SW480 (cell line): Measurements from ENCODE around the gene TLK2.
A peak's percentile ranks its signal among the peaks of the same experiment; 100 is the strongest.

Source experiments
- DNase-seq: peaks from one replicate; pipeline ENCODE4 v3.0.0-alpha.2; 2016; ENCODE audit warnings: low spot score

Gene TLK2

DNA sequence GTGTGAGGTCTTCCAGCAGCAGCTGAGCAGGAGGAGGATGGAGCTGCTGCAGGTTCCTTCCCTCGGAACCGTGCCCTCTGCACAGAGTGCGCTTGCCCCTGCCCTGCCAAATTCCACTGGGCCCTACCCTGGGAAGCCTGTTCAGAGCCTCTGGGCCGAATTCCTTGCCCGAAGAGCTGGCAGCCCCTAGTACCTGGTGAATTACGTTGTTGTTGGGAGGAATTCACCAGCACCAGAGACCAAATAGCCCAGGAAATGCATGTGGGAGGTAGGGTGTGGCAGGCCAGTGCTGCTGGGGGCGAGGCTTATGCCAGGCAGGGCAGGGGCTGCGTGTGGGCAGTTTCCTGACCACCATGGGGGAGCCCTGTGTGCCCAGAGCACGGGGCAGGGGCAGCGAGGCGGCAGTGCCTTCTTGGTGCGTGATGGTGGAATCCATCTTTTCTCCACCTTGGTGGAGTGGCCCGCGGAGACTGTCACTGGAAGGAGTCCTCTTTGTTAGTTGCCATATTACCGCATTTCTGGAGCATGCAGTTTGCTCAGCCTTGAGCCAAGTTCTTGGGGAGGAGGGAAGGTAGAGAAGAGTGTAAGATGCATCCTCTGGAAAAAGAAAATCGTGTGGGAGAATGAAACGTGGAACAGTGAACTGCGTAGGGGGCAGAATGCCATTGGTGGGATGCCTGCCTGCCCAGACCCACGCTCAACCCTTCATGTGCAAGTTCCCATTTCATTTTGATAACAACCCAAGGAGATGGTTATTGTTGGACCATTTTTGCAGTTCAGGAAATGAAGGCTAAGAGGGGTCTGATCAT, 151.1 kb downstream of the TLK2 start:
- no peak for DNase-seq

DNA sequence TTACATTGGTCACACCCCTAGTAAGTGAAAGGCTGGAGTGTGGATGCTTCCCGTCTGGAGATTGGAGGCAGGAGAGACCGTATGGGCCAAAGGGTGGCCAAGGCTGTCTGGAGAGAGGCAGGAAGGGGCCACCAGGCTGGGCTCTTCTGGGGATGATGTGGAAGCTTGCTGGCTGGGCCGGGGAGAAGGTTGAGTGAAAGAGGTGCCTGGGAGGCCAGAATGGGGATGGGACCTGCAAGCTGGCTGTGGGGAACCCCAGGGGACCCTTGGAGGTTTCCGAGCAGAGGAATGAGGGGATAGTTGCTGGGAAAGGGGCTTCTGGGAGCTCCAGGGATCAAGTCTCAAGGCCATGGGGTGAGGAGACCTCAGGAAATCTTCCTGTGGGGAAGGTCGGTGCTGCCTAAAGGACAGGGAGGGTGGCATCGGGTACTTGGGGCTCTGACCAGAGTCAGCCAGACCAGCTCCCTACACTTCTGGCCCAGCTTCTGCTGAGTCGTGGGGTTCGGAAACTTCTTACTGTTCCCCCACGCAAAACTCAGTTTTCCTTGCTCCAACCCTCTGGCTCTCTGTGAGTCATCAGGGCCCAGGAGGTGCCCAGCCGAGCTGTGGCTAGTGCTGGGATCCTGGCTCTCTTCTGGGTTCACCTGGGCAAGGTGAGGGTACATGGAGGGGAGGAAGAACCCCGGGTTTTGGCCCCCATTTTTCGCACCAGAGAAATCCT, 151.9 kb downstream of the TLK2 start:
- DNase-seq: no peak

DNA sequence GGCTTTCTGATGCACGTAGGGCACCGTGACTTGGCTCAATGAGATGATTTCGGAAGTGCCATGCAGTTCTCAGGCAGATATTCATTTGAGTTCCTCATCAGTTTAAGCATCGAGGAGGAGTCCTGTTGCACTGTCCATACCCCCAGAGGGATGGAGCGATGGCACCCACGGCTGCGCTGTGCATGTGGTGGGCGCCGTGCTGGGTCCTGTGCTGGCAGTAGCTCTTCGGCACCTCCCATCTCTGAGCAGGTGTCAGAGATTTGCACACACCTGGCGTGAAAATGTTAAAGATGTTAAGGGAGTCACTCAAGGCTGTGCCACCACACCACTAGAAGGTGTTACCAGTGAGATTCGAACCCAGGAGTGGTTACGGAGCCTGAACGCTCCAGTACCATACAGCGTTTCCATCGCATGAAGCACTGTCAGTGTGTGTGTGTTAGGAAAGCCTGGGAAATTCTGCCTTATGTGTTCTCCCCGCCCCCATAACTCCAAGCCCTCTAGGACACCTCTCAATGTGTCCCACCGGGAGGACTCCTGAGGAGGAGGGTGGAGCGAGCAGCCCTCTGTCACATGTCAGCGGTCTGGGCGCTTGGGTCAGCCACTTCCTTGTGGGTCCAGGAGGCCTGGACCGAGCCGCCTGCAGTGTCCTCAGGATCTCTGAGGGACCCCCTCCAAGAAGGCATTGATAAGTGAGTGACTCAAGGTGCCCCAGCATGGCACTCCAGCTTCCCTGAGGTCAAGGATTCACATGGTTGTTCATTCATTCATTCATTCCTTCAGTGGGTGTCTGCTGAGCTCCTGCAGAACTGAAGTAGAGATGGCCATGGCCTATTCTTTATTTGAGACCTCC, 152.7 kb downstream of the TLK2 start:
- DNase-seq: no peak

DNA sequence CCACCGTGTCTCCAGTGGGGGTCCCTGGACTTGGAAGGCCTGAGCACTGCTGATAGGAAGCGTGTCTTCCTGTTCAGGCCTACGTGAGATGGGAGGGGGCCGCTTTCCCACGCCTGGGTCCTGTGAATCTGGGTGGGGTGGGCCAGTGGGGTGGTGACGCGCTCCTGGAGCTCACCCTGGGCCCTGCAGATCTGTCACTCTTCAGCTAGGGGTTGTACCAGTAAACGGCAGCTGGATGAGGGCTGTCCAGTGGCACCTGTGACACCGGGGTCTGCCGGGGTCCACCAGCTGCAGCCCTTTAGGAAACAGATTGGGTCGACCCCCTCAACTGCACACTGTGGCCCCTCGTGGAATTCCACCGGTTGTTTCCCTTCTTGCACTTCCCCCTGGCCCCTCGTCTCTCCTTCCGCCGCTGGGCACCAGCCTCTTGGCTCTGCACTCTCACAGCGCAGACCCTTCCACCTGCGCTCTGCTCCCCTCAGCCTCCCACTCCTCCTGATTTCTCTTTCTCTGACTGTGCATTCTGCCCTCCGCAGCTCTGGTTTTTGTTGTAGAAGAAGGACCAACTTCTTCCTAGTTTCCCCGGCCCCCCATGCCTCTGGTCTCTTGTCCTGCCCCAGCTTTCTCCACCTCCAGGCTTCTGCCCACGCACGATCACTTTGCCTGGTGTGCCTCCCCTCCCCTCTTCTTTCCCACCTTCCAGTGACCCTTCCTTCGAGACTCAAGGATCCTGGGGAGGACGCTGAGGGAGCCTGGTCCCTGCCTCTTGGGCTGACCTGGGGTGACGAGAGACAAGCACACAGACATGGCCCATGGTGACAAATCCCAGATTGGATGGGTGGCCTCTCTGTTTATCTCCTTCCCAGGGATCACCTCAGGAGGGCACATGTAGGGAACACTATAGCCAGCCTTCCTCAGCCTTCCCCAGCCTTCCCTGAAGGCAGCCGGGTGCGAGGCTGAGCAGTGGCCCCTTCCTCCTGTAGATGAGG, 153.6 kb downstream of the TLK2 start:
- DNase-seq: no peak

DNA sequence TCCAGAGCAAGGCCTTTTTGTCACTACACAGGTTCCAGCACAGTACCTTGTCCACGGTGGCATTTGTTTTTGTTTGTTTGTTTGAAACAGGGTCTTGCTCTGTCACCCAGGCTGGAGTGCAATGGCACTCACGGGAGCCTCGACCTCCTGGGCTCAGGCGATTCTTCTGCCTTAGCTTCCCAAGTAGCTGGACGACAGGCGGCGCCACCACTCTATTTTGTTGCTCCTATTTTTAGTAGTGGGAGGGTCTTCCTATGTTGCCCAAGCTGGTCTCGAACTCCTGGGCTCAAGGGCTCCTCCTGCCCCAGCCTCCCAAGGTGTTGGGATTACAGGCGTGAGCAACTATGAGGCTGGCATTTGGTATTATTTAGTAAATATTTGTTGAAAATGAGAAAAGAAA, 159.2 kb downstream of the TLK2 start:
- no peak for DNase-seq

DNA sequence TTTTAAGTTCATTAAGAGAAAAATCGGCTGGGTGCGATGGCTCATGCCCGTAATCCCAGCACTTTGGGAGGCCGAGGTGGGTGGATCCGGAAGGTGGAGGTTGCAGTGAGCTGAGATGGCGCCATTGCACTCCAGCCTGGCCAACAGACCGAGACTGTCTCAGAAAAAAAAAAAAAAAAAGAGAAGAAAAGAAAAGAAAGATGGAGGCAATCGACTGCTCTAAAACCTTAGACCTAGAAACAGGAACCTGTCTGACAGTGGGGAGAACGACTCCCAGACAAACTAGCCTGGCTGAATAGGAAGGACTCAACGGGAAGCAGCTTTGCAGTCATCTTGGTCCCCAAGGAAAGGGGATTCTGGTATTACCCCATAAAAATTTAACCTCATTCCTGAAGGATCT, 162.5 kb downstream of the TLK2 start:
- no peak for DNase-seq

DNA sequence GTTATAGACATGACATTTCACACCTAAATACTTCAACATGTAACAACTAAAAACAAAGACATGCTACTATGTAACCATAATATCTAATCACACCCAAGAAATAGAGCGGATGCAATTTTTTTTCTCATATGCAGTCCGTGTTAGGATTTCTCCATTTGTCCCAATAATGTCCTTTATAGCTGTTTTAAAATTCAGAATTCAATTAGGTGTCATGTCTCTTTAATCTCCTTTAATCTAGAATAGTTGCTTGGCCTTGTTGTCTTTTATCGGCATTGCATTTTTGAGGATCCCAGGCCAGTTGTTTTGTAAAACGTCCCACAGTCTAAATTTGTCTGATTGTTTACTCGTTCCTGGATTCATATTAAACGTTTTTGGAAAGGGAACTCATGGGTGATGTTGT, 163.3 kb downstream of the TLK2 start:
- DNase-seq: no peak

DNA sequence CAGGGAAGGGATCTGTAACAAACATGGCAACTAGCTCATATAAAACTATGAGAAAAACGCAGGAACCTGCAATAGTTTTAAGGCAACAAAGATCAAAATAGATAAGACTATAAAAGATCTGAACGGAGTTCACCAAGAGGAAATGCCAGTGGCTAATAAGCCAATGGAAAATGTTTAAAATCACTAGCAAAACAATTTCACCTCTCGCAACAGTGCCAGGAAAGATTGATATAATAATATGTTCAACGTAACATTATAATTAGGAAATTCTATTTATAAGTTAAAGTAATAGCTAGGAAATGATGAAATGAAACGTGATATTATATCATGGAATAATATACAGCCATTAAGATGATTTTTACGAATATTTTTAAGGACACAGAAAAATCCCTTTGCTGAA, 164.9 kb downstream of the TLK2 start:
- DNase-seq: no peak

DNA sequence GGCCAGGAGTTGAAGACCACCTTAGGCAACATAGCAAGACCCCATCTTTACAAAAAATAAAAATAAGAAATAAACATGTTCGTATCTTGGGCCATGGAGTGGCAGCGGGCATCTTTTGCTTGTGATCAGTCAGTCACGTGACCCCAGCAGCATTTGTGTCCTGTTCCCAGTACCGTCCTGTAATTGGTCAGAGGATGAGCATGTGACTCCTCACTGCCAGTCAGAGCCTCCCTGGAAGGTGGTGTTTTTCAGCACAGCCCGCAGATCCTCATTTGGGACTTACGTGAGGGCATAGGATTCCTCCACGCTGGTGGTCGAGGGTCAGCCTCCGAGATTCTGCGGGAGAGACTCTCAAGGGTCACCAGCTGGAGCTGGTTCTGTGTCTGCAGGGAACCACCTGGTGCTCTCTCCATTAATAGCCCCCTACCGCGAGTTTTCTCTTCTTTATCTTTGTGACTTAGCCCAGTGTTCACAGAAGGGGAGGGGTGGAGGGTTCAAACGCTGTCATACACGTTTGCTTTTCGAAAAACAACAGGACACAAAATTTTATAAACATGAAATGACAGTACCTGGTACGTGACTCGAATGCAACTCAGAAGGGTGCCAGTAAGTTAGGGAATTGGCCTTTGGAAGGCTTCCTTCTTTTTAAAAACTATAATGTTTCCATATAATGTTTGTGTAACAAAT, 166.0 kb downstream of the TLK2 start:
- DNase-seq: no peak

DNA sequence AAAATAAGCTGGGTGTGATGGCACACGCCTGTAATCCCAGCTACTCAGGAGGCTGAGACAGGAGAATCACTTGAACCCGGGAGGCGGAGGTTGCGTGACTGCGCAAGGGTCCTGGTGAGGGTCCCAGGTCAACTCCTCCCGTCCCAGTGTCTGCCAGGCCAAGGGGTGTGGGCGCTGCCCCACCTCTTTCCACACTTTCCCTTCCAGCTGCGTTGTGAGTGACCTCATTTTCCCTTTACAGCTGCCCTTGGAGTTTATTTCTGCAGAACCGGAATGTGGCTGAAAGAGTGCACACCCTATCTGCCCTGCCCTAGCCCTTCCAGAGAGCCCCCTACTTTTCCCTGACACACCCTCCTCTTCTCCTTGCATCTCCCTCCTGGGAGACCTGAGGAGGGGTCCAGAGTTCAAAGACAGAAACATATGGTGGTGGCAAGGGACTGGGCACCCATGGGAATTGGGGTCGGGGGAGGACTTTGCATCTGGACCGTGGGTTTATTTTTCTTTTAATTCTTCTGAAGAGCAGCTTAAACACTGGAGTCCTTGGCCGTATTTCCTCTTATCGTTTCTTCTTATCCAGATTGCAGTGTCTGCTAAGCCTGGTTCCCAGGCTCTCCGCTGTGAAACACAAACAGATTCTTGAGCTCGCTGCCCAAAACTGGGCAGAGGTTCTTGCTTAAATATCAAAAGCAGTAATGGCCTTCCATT, 169.8 kb downstream of the TLK2 start:
- DNase-seq: no peak

DNA sequence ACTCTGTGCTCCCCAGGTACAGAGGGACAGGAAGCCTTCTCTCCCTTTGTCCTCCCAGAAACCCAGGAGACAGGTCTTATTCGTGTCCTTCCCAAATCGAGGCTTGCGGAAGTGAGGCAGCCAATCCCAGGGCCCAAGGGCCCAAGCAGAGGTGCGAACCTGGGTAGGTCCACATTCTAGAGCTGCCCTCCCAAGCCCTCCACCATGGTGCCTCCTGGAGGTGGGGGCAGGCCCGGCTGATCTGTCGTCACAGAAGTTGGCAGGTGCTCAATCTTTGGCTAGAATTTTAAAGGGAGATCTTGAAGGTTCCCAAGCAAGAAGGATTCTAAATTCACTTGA, 170.3 kb downstream of the TLK2 start:
- no peak for DNase-seq

DNA sequence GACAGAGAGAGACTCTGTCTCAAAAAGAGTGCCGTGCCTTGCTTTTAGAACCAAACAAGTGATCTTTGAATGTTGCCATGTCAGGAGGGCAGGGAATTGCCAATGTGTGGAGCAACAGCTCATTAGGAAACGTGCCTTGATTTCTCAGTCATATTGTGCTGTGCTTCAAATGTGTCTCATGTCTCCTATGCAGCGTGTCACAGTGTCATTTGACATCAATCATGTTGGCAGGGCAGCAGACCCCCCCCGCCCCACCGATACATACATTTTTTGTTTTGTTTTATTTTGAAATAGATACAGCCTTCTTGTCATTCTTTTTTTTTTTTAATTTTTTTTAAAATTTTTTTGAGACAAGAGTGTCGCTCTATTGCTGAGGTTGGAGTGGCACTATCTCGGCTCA, 170.9 kb downstream of the TLK2 start:
- no peak for DNase-seq

DNA sequence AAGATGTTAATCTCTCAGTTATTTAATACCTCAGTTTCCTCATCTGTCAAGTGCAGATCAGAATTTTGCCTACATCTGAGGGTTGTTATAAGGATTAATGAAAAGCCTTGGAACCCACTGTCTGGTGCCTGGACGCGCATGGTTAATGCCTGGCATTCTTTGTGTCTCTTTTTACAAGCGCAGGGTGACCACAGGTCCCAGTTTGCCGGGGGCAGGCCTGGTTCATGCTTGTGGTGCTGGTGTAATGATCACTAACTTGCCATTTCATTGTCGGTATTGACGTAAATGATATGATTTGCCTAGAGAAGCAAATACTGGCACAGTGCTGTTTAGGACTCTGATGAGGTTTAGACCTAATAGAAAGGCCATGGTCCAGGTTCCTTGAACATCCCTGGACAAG, 172.0 kb downstream of the TLK2 start:
- no peak for DNase-seq

DNA sequence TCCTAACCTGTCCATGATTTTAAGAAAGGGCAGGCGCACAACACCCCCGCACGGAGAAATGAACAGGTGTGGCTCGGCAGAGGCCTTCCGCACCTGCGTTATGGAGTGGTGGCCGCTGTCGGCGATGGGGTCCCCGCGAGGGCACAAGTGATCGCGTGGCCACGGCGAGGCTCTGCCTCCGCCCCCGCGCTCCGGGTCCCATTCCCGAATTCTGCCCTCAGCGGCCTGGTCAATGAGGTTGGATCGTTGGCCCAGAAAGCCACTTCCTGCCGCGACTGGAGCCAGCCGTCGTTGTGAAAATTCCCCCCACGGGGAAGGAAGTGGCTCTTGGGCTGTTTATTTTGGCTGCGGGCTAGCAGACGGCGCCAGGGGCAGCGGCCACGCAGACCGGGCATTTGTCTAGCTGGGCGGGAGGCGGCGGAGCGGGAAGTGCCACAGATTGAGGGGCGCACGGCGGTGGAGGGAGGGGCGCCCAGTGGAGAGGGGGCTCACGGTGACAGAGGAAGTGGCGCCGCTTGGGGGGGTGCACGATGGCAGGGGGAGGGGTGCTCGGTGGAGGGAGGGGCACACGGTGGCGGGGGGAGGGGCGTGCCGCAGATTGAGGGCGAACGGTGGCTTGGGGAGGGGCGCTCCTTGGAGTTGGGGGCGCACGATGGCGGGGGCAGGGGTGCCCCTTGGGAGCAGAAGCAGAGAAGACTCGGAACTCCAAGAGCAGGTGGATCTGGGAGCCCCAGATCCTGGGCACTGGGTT, 173.8 kb downstream of the TLK2 start:
- DNase-seq: peak; percentile 68

DNA sequence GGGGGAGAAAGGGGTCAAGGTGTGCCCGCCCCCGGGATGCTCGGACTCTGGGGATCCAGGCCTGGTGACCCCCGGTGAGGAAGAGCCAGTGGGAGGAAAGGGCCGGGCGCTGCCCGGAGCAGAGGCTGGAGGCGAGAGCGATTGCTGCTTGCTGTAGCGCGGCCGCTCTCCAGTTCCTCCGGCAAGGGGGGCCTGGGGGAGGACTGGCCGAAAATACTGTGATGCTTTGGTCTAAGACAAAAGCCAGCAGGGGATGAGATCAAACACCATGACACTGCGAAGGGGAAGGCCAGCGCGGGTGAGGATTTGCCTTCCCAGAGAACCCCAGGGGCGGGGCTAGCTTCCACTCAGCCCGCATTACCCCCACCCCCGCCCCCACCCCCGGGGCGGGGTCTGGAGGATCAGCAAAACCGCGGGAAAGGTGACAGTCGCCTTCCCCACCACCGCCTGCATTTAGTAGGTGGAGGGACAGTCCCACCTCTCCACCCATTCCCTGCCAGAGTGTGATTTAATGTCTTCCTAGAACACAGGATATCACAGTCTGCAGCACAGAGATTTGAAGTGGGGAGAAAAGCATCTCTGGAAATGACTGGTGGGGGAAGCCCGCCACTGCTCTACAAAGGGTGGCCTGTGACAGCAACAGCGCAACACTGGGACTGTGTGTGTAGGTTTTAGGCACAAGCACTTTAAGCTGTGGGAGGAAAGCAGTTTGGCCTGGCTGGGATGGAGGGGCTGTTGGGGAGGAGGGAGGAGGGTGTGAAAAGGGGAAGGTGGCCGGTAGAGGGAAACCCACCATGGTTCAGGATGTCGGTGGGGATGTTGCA, 174.6 kb downstream of the TLK2 start:
- peak; percentile 83 for DNase-seq

DNA sequence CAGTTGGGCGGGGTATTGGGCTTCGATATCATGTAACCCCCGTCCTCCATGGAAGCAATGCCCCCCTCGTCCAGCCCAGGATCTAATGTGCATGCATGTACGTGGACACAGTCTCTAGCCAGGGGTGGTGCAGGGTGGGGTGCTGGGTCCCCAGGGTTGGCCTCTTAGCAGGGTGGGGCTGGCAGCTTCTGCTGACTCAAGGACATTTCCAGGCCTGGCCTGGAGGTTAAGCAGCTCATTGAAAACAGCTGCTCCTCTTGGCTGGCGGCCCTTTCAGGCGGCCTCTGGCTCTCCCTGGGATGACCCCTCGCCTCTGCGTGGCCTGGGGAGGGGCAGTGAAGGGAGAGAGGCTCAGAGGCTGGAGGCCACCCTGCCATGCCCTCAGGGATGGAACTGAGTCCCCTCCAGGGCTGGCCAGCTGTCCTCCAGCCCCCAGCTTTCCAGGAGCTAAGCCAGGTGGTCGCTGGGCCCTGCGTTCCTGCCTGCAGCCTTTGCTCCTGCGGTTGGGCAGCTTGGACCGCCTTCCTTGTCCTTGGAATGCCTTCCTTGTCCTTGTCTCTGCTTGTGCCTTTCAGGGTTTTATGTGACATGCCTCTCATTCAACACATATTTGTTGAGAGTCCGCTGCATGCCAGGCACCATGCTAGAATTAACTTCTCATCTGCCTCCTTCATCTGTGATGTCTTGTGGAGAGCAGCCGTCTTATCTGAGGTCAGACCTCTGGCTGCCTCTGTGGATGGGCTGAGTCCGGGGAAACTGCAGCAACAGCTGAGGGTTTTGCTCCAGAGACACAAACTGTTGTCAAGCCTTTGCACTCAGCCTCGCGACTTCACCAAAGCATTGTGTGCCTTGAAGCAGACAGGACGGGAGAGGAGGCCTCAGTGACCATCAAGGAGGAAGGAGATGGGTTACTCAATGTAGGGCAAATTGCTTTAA, 175.5 kb downstream of the TLK2 start:
- no peak for DNase-seq

DNA sequence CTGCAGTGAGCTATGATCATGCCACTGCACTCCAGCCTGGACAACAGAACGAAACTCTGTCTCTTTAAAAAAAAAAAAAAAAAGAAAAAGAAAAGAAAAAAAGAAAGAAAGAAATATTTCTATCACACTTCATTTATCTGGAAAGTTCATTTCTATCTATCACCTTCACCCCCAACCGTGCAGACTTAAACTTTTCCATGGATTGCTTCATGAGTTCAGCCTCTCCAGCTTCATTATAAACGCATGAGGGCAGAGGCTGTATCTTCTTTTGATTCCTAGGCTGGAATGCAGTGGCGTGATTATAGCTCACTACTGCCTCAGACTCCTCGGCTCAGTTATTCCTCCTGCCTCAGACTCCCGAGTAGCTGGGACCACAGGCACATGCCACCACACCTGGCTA, 177.0 kb downstream of the TLK2 start:
- DNase-seq: no peak

DNA sequence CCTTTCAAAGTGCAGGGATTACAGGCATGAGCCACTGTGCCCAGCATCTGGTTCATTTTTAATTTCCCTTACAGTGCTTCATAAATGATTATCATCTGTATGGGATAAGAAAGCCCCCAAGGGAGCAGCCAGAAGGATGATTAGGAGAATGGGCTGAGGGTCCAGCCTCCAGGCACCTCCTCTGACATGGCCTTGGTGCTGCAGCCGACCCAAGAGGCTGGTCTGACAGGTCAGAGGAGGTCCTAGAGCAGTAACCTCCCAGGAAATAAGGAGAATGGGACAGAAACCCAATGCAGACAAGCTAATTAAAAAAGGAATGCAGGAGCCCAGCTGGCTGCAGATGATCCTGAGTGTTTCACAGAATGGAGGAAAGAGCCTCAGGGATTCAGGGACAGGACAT, 177.8 kb downstream of the TLK2 start:
- DNase-seq: no peak
